K562 (cell line): ENCODE data around the gene GMPR. TPM values are rescaled to one million over a fixed set of nuclear protein-coding genes. Genes with fewer than 3 reads are reported as not detected.

Experiments used
- ADNP ChIP-seq: fragments of 200-800 bp; sonication (Bioruptor generic); IDR thresholded peaks from 2 replicates; pipeline ENCODE4 v1.6.1; 2016; ENCODE audit warnings: missing genetic modification characterization, missing compliant biosample characterization
- ATF4 ChIP-seq: fragments of 450-650 bp; formaldehyde crosslinking; IDR thresholded peaks from 2 replicates; pipeline ENCODE4 v1.4.0; 2022; ENCODE audit warnings: mild to moderate bottlenecking, moderate library complexity
- C11orf30 ChIP-seq: fragments of 450-650 bp; IDR thresholded peaks from 2 replicates; pipeline ENCODE4 v1.6.1; 2016; ENCODE audit warnings: low read depth, mild to moderate bottlenecking
- CCAR2 ChIP-seq: fragments of 200-400 bp; formaldehyde crosslinking; IDR thresholded peaks from 2 replicates; pipeline ENCODE4 v1.6.1; 2017; ENCODE audit warnings: mild to moderate bottlenecking, low read depth, low read length
- DLX4 ChIP-seq: fragments of 250-450 bp; sonication (Bioruptor Pico); IDR thresholded peaks from 2 replicates; pipeline ENCODE4 v1.6.1; 2021; ENCODE audit warnings: mild to moderate bottlenecking
- DMBX1 ChIP-seq: fragments of 250-450 bp; sonication (Bioruptor Pico); IDR thresholded peaks from 2 replicates; pipeline ENCODE4 v1.8.0; 2022; ENCODE audit warnings: inconsistent platforms, mild to moderate bottlenecking, moderate library complexity, borderline replicate concordance
- EHMT2 ChIP-seq: fragments of 450-650 bp; IDR thresholded peaks from 2 replicates; pipeline ENCODE4 v1.6.1; 2018; ENCODE audit warnings: antibody characterized with exemption
- MTF1 ChIP-seq: fragments of 250-450 bp; sonication (Bioruptor Pico); IDR thresholded peaks from 2 replicates; pipeline ENCODE4 v1.9.0; 2021; ENCODE audit warnings: moderate library complexity, mild to moderate bottlenecking, inconsistent platforms, borderline replicate concordance
- MYC ChIP-seq, 2 experiments: fragments of 250-450 bp in 1 of 2; sonication (Bioruptor Pico) in 1 of 2; IDR thresholded peaks; 2 replicates each; pipeline versions ENCODE4 v1.5.1 to v1.6.1; 2012 to 2021; ENCODE audit warnings: low read depth in 2 of 2, borderline replicate concordance in 1 of 2, improper control_type of control experiment in 1 of 2, low read length in 1 of 2, mild to moderate bottlenecking in 1 of 2, moderate library complexity in 1 of 2
- MYNN ChIP-seq, 2 experiments: sonication (generic); formaldehyde crosslinking in 1 of 2; IDR thresholded peaks; 2 replicates each; pipeline versions ENCODE4 v1.5.0 to v1.6.1; 2016 to 2020; ENCODE audit warnings: antibody characterized with exemption in 1 of 2, missing genetic modification reagents in 1 of 2
- NELFE ChIP-seq: IDR thresholded peaks from 2 replicates; pipeline ENCODE4 v1.6.1; 2011; ENCODE audit warnings: mild to moderate bottlenecking; ENCODE audit not compliant: insufficient read depth, insufficient read length
- NRF1 ChIP-seq, 2 experiments: fragments of 450-650 bp; IDR thresholded peaks in 1 of 2; conservative IDR thresholded peaks in 1 of 2; 2 replicates each; pipeline ENCODE4 v1.6.1; 2014; ENCODE audit warnings: mild to moderate bottlenecking in 2 of 2
- SMARCE1 ChIP-seq: fragments of 450-650 bp; IDR thresholded peaks from 2 replicates; pipeline ENCODE4 v1.7.1; 2016; ENCODE audit warnings: mild to moderate bottlenecking
- SRF ChIP-seq, 2 experiments: fragments of 250-450, 450-650 bp in 1 of 2; sonication (Bioruptor Pico) in 1 of 2; sonication (generic) in 1 of 2; formaldehyde crosslinking; IDR thresholded peaks; 2 replicates each; pipeline versions ENCODE4 v1.5.0 to v1.5.1; 2020 to 2022; ENCODE audit warnings: mild to moderate bottlenecking in 1 of 2, missing genetic modification reagents in 1 of 2
- TAF9B ChIP-seq: fragments of 450-650 bp; IDR thresholded peaks from 2 replicates; pipeline ENCODE4 v1.6.1; 2018; ENCODE audit warnings: mild to moderate bottlenecking; ENCODE audit not compliant: partially characterized antibody
- THAP12 ChIP-seq: fragments of 250-450 bp; sonication (Bioruptor Pico); IDR thresholded peaks from 2 replicates; pipeline ENCODE4 v1.9.0; 2021; ENCODE audit warnings: mild to moderate bottlenecking, inconsistent platforms
- ZC3H4 ChIP-seq: sonication (generic); formaldehyde crosslinking; IDR thresholded peaks from 2 replicates; pipeline ENCODE4 v1.9.0; 2021; ENCODE audit warnings: missing genetic modification reagents, borderline replicate concordance
- ZFP91 ChIP-seq: sonication (generic); formaldehyde crosslinking; IDR thresholded peaks from 2 replicates; pipeline ENCODE4 v1.8.0; 2022; ENCODE audit warnings: mild to moderate bottlenecking, missing genetic modification reagents
- ZNF12 ChIP-seq: sonication (generic); formaldehyde crosslinking; IDR thresholded peaks from 2 replicates; pipeline ENCODE4 v1.4.0; 2020; ENCODE audit warnings: mild to moderate bottlenecking, missing genetic modification reagents
- ZNF212 ChIP-seq: fragments of 450-650 bp; formaldehyde crosslinking; IDR thresholded peaks from 2 replicates; pipeline ENCODE4 v1.4.0; 2020; ENCODE audit warnings: mild to moderate bottlenecking
- polyA plus RNA-seq, 8 experiments: library from polyadenylated mRNA; depleted of rRNA in 4 of 8; stranded (reverse) in 5 of 8; unstranded in 3 of 8; fragments of >200 nt; fragmentation: Nextera tagmentation in 2 of 8; fragmentation: Illumina TruSeq in 1 of 8; extraction: Ambion mirVana in 2 of 8; extraction: Trizol in 1 of 8; gene quantifications; 2 replicates each; pipeline versions ENCODE4 v1.2.1 to v1.2.3, GENCODE V29; 2011 to 2014; ENCODE audit warnings: inconsistent platforms in 1 of 8, missing spikeins in 1 of 8
- total RNA-seq, 7 experiments: library from RNA; depleted of rRNA in 6 of 7; stranded (reverse); fragments of >200 nt in 6 of 7; fragmentation: Illumina TruSeq in 2 of 7; extraction: Trizol in 2 of 7; gene quantifications; 2 replicates each; pipeline versions ENCODE4 v1.2.1 to v1.2.3, GENCODE V29; 2011 to 2021; ENCODE audit warnings: low replicate concordance in 1 of 7

GMPR gene
- total and polyA plus RNA-seq, 9 of the 15 experiments (the other 6 are each of a cell fraction or from before 2014, with no cell fraction given), result 34.6 to 83.7 (median 49.8) TPM

- TF ChIP-seq ZNF212 (CRISPR knock-in tag) (no peak), DLX4 (CRISPR knock-in tag) (no peak), EHMT2 (no peak), ATF4 (0 out of 2 replicates have a peak, but pooled peaks have one; percentile 14), MYC (IDR thresholded peaks at IDR 0.05; ENCODE audit: low read depth, low read length) (no peak), MYC (CRISPR knock-in tag; IDR thresholded peaks at IDR 0.05; ENCODE audit: borderline replicate concordance, low read depth) (0 out of 2 replicates have a peak, but pooled peaks have one; percentile 46), ADNP (tag) (no peak), DMBX1 (peak; percentile 61; the same call in 1 of the 2 replicates), MTF1 (CRISPR knock-in tag) (no peak), MYNN (IDR thresholded peaks at IDR 0.05) (no peak), MYNN (CRISPR knock-in tag; IDR thresholded peaks at IDR 0.05) (no peak), C11orf30 (no peak), CCAR2 (no peak), ZNF12 (CRISPR knock-in tag) (0 out of 2 replicates have a peak, but pooled peaks have one; percentile 64), ZC3H4 (CRISPR knock-in tag) (peak; percentile 49; the same call in 1 of the 2 replicates), NELFE (no peak), THAP12 (CRISPR knock-in tag) (no peak), TAF9B (no peak), NRF1 (conservative IDR thresholded peaks at IDR 0.05 in 1 of 2, IDR thresholded peaks at IDR 0.05 in 1 of 2) (peak; percentile 28 to 32; a peak in 1 of 4 replicates), ZFP91 (CRISPR knock-in tag) (0 out of 2 replicates have a peak, but pooled peaks have one; percentile 21), SRF (CRISPR knock-in tag; IDR thresholded peaks at IDR 0.05) (no peak), SMARCE1 (0 out of 2 replicates have a peak, but pooled peaks have one; percentile 38)
These were observed 793 bp downstream of the GMPR start (continued) for GRCh38 chr6:16238963-16239797.
